GM23338 (cell line): Measurements from ENCODE around the gene HIP1. TPM values are rescaled to one million over a fixed set of nuclear protein-coding genes. Genes with fewer than 3 reads are reported as not detected.
A peak's percentile ranks its signal among the peaks of the same experiment; 100 is the strongest.

Experiments used
- ATAC-seq: fragments of 200-7000 bp; cut with Tn5 transposase; 3 replicates; pipeline ENCODE4 v1.9.1; 2020
- DNase-seq: peaks from one replicate; pipeline ENCODE4 v3.0.0-alpha.2; 2015; ENCODE audit warnings: low spot score
- H2AFZ ChIP-seq: fragments of 200-600 bp; sonication (generic); 2 replicates; pipeline ENCODE4 v1.8.0; 2016; ENCODE audit warnings: antibody characterized with exemption, mild to moderate bottlenecking, moderate library complexity
- H3F3A ChIP-seq: fragments of 200-600 bp; sonication (generic); replicated peaks from 2 replicates; pipeline ENCODE4 v1.8.0; 2017; ENCODE audit warnings: antibody characterized with exemption, mixed run types, low read depth
- H3K27ac ChIP-seq: fragments of 200-600 bp; sonication (generic); 2 replicates; pipeline ENCODE4 v1.6.1; 2016; ENCODE audit warnings: low read depth
- H3K27me3 ChIP-seq: fragments of 200-600 bp; sonication (generic); 2 replicates; pipeline ENCODE4 v1.8.0; 2016; ENCODE audit warnings: mild to moderate bottlenecking, mixed run types, moderate library complexity; ENCODE audit not compliant: insufficient read depth
- H3K36me3 ChIP-seq: fragments of 200-600 bp; sonication (generic); 2 replicates; pipeline ENCODE4 v1.8.0; 2016; ENCODE audit warnings: mild to moderate bottlenecking; ENCODE audit not compliant: insufficient read depth
- H3K4me1 ChIP-seq: fragments of 200-600 bp; sonication (generic); 2 replicates; pipeline ENCODE4 v1.8.0; 2016; ENCODE audit warnings: mild to moderate bottlenecking, moderate library complexity; ENCODE audit not compliant: insufficient read depth
- H3K4me2 ChIP-seq: fragments of 200-600 bp; sonication (generic); 2 replicates; pipeline ENCODE4 v1.7.1; 2017; ENCODE audit warnings: mixed run types
- H3K4me3 ChIP-seq: fragments of 200-600 bp; sonication (generic); 2 replicates; pipeline ENCODE4 v1.6.1; 2016; ENCODE audit warnings: mixed run types
- H3K79me2 ChIP-seq: fragments of 200-600 bp; sonication (generic); replicated peaks from 2 replicates; pipeline ENCODE4 v1.8.0; 2017; ENCODE audit warnings: mild to moderate bottlenecking; ENCODE audit not compliant: insufficient read depth
- H3K9me2 ChIP-seq: fragments of 200-600 bp; sonication (generic); 2 replicates; pipeline ENCODE4 v1.8.0; 2017; ENCODE audit not compliant: insufficient read depth
- H4K20me1 ChIP-seq: fragments of 200-600 bp; sonication (generic); replicated peaks from 2 replicates; pipeline ENCODE4 v1.8.0; 2017; ENCODE audit warnings: mild to moderate bottlenecking; ENCODE audit not compliant: insufficient read depth
- H3K27ac Mint-ChIP-seq: 2 replicates; pipeline ENCODE4 v1.8.0; 2020; ENCODE audit warnings: inconsistent platforms, mild to moderate bottlenecking, moderate library complexity, mixed read lengths
- H3K27me3 Mint-ChIP-seq: 3 replicates; pipeline ENCODE4 v1.8.0; 2022; ENCODE audit warnings: low read depth, mild to moderate bottlenecking, moderate library complexity, mixed read lengths, inconsistent platforms; ENCODE audit not compliant: insufficient read depth, poor library complexity
- H3K36me3 Mint-ChIP-seq: 3 replicates; pipeline ENCODE4 v1.8.0; 2021; ENCODE audit warnings: low read depth, mild to moderate bottlenecking, inconsistent platforms, moderate library complexity, mixed read lengths
- H3K4me1 Mint-ChIP-seq: 3 replicates; pipeline ENCODE4 v1.8.0; 2020; ENCODE audit warnings: mild to moderate bottlenecking, inconsistent platforms, mixed read lengths
- H3K4me3 Mint-ChIP-seq: 3 replicates; pipeline ENCODE4 v1.8.0; 2021; ENCODE audit warnings: moderate library complexity, mild to moderate bottlenecking, inconsistent platforms, mixed read lengths
- H3K9me3 Mint-ChIP-seq: 3 replicates; pipeline ENCODE4 v1.8.0; 2020; ENCODE audit warnings: moderate library complexity, mild to moderate bottlenecking, inconsistent platforms, mixed read lengths
- CREB1 ChIP-seq: fragments of 250-450 bp; sonication (Bioruptor Pico); IDR thresholded peaks from 2 replicates; pipeline ENCODE4 v1.5.0; 2020; ENCODE audit warnings: low read depth, mild to moderate bottlenecking, moderate library complexity
- ETS1 ChIP-seq: IDR thresholded peaks from 2 replicates; pipeline ENCODE4 v1.6.1; 2016; ENCODE audit warnings: antibody characterized with exemption
- EZH2 ChIP-seq: fragments of 200-600 bp; sonication (generic); IDR thresholded peaks from one replicate; pipeline ENCODE4 v1.8.0; 2017; ENCODE audit warnings: antibody characterized with exemption, mild to moderate bottlenecking, low read depth; ENCODE audit not compliant: unreplicated experiment
- EZH2phosphoT487 ChIP-seq: fragments of 200-600 bp; sonication (generic); IDR thresholded peaks from one replicate; pipeline ENCODE4 v1.8.1; 2018; ENCODE audit warnings: antibody characterized with exemption; ENCODE audit not compliant: unreplicated experiment
- POLR2AphosphoS5 ChIP-seq: IDR thresholded peaks from 2 replicates; pipeline ENCODE4 v1.6.1; 2016; ENCODE audit warnings: antibody characterized with exemption, low read depth
- REST ChIP-seq: IDR thresholded peaks from one replicate; pipeline ENCODE4 v1.6.1; 2018; ENCODE audit warnings: antibody characterized with exemption; ENCODE audit not compliant: unreplicated experiment
- STAT1 ChIP-seq: IDR thresholded peaks from one replicate; pipeline ENCODE4 v1.6.1; 2016; ENCODE audit warnings: antibody characterized with exemption; ENCODE audit not compliant: unreplicated experiment
- ZNF114 ChIP-seq: fragments of 250-450 bp; sonication (Bioruptor Pico); IDR thresholded peaks from 2 replicates; pipeline ENCODE4 v1.5.0; 2020; ENCODE audit warnings: mild to moderate bottlenecking, moderate library complexity
- ZNF462 ChIP-seq: fragments of 250-450 bp; sonication (Bioruptor Pico); IDR thresholded peaks from 2 replicates; pipeline ENCODE4 v1.5.0; 2020; ENCODE audit warnings: mild to moderate bottlenecking, moderate library complexity
- polyA plus RNA-seq: library from polyadenylated mRNA; unstranded; fragments of >200 nt; fragmentation: Nextera tagmentation; extraction: Ambion mirVana; gene quantifications from 2 replicates; pipeline ENCODE4 v1.2.1, GENCODE V29; 2016
- total RNA-seq: library from RNA; depleted of rRNA; stranded (reverse); fragments of >200 nt; shearing (Covaris generic); gene quantifications from 2 replicates; pipeline ENCODE4 v1.2.3, GENCODE V29; 2014

The HIP1 gene
- total and polyA plus RNA-seq, 2 experiments from 2014 or later = 24.9 to 80.8 TPM

DNA sequence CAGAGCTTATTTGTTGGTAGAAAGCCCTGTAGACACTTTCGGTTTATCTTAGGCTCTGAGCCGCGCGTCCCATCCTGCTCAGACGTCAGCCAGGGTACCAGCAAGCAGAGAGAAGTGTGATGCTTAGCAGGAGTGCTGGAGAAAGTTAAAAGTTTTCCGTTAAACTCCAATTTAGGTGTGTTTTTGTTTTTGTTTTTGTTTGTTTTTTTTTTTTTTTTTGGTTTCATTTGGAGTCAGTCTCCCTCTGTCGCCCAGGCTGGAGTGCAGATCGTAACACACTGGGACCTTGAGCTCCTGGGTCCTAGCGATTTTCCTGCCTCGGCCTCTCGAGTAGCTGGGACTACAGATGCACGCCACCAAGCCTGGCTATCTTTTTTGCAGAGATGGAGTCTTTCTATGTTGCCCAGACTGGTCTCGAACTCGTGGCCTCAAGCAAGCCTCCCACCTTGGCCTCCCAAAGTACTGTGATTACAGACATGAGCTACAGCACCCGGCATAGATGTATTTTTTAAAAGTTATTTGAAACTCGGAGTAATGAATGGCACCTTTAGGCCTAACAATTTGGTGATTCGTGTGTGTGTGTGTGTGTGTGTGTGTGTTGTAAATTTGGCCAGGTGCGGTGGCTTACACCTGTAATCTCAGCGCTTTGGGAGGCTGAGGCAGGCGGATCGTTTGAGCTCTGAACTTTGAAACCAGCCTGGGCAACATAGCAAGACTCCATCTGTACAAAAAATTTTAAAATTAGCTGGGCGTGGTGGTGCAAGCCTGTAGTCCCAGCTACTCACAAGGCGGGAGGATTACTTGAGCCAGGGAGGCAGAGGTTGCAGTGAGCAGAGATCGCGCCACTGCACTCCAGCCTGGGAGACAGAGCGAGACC lies 1.3 kb upstream of the HIP1 start:
- H3K4me3 Mint-ChIP-seq = peak overlapping the region; percentile 89
- H3K4me2 ChIP-seq = peak overlapping the region; percentile 74

More for the DNA sequence above, 1.3 kb upstream of the HIP1 start:
- ATAC-seq = no peak
- no peaks in the 10 kb centered on the region for H4K20me1 ChIP-seq
- H3K36me3 ChIP-seq = no peaks in the 10 kb centered on the region
- H3K9me3 Mint-ChIP-seq = no peaks in the 10 kb centered on the region; the same call in 2 of the 3 replicates
- H3K4me1 Mint-ChIP-seq = peaks cover 15% of the 10 kb centered on the region
- H3K27ac ChIP-seq = no peak overlapping the region
- 0 out of 2 replicates have a peak, but pooled peaks cover 5% of the 10 kb centered on the region for H3F3A ChIP-seq
- DNase-seq = peak; percentile 86
- TF ChIP-seq ZNF114 (CRISPR knock-in tag) (no peak), EZH2 (no peak), EZH2phosphoT487 (no peak), ETS1 (no peak), ZNF462 (CRISPR knock-in tag) (no peak), REST (no peak), CREB1 (CRISPR knock-in tag) (no peak), STAT1 (no peak), POLR2AphosphoS5 (no peak)
- H3K9me2 ChIP-seq = no peaks in the 10 kb centered on the region
- peaks cover 26% of the 10 kb centered on the region for H3K27me3 Mint-ChIP-seq
- peak overlapping the region; percentile 98 for H3K4me3 ChIP-seq
- 0 out of 2 replicates have a peak overlapping the region, but pooled peaks have one; percentile 74 for H3K27ac Mint-ChIP-seq
- H3K36me3 Mint-ChIP-seq = no peaks in the 10 kb centered on the region
- peaks cover 23% of the 10 kb centered on the region for H3K4me1 ChIP-seq
- H3K79me2 ChIP-seq = no peaks in the 10 kb centered on the region
- H3K27me3 ChIP-seq = 0 out of 2 replicates have a peak, but pooled peaks cover 7% of the 10 kb centered on the region
- peak overlapping the region; percentile 8 for H2AFZ ChIP-seq
